ENCODE results near the gene PLIN3. TPM values are rescaled to one million over a fixed set of nuclear protein-coding genes. Genes with fewer than 3 reads are reported as not detected.

The PLIN3 gene
- total and polyA plus RNA-seq, 9 donors: 26.1 to 83.9 (median 72.5) TPM

Other genes starting within 250 kb of the PLIN3 start
- 10 to 100 TPM in 3 of 7 donors, 1 to 10 TPM in 4; 4.3 to 14.0 (median 9.8) TPM for gene TNFAIP8L1, start 228.2 kb downstream of the PLIN3 start, total RNA-seq
- 1 to 10 TPM; 6.8 to 8.1 TPM for gene TNFAIP8L1, start 228.2 kb downstream of the PLIN3 start, polyA plus RNA-seq
- gene MYDGF, start 197.3 kb downstream of the PLIN3 start, total RNA-seq: 10 to 100 TPM; 28.6 to 76.1 (median 59.4) TPM
- gene MYDGF, start 197.3 kb downstream of the PLIN3 start, polyA plus RNA-seq: 10 to 100 TPM; 44.5 to 85.4 TPM
- 10 to 100 TPM; 26.9 to 69.5 (median 44.3) TPM for gene DPP9, start 143.8 kb downstream of the PLIN3 start, total RNA-seq
- gene DPP9, start 143.8 kb downstream of the PLIN3 start, polyA plus RNA-seq: 10 to 100 TPM; 14.4 to 29.3 TPM
- 10 to 100 TPM in 2 of 7 donors, 1 to 10 TPM in 5; 7.4 to 11.4 (median 9.1) TPM for gene FEM1A, start 75.9 kb downstream of the PLIN3 start, total RNA-seq
- gene FEM1A, start 75.9 kb downstream of the PLIN3 start, polyA plus RNA-seq: 1 to 10 TPM; 3.6 to 4.4 TPM
- 10 to 100 TPM in 2 of 7 donors, 1 to 10 TPM in 5; 3.6 to 13.3 (median 9.6) TPM for gene TICAM1, start 36.0 kb downstream of the PLIN3 start, total RNA-seq
- 1 to 10 TPM; 2.5 to 7.8 TPM for gene TICAM1, start 36.0 kb downstream of the PLIN3 start, polyA plus RNA-seq
- 1 to 10 TPM in 1 of 7 donors, under 1 TPM in 4, not detected in 2; 0.15 to 1.2 (median 0.28) TPM for gene ARRDC5, start 35.2 kb upstream of the PLIN3 start, total RNA-seq
- gene ARRDC5, start 35.2 kb upstream of the PLIN3 start, polyA plus RNA-seq: under 1 TPM in 1 of 2 donors, not detected in 1; 0.07 TPM
- 1 to 10 TPM in 2 of 7 donors, under 1 TPM in 5; 0.18 to 4.0 (median 0.50) TPM for gene UHRF1, start 41.8 kb upstream of the PLIN3 start, total RNA-seq
- gene UHRF1, start 41.8 kb upstream of the PLIN3 start, polyA plus RNA-seq: under 1 TPM; 0.42 to 0.86 TPM
- gene KDM4B, start 101.4 kb upstream of the PLIN3 start, total RNA-seq: 10 to 100 TPM; 21.6 to 62.9 (median 47.8) TPM
- 10 to 100 TPM in 1 of 2 donors, 1 to 10 TPM in 1; 5.2 to 19.4 TPM for gene KDM4B, start 101.4 kb upstream of the PLIN3 start, polyA plus RNA-seq